ENCODE data around the gene CDCP2.

DNA sequence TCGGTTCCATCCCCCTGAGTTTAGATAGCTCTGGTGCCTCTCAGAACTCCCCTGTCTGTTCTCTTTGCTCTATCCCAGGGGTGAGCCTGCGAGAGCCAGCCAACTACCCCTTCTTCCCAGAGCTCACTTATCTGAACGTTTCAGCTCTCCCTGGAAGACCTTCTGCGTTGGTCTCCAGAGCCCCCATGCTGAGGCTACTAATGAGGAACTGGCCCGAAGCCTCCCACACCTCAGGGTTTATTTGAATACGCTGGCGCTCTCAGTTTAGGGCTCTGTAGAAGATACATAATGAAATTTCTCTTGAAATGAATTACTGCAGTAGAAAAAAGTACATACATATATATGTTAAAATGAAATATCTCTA, 55.9 kb downstream of the CDCP2 start:
- no peak for TF ChIP-seq ZFX (IDR thresholded peaks at IDR 0.05; ENCODE audit: borderline replicate concordance)
- TF ChIP-seq, protein P1, sequence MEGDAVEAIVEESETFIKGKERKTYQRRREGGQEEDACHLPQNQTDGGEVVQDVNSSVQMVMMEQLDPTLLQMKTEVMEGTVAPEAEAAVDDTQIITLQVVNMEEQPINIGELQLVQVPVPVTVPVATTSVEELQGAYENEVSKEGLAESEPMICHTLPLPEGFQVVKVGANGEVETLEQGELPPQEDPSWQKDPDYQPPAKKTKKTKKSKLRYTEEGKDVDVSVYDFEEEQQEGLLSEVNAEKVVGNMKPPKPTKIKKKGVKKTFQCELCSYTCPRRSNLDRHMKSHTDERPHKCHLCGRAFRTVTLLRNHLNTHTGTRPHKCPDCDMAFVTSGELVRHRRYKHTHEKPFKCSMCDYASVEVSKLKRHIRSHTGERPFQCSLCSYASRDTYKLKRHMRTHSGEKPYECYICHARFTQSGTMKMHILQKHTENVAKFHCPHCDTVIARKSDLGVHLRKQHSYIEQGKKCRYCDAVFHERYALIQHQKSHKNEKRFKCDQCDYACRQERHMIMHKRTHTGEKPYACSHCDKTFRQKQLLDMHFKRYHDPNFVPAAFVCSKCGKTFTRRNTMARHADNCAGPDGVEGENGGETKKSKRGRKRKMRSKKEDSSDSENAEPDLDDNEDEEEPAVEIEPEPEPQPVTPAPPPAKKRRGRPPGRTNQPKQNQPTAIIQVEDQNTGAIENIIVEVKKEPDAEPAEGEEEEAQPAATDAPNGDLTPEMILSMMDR (IDR thresholded peaks at IDR 0.05), result no peak

All from 22Rv1 (cell line).